DMS153 treated with DMSO at 0.1 percent for 48 hours (cell line): Measurements from ENCODE around the gene GGCX.
"Not testable (repeated sequence)": the region's sequence is repeated elsewhere in the genome, so short reads cannot be mapped to it uniquely, and the experiment has no call there.

ENCODE experiments used
- DNase-seq: peaks from one replicate; lab custom pipeline; 2025; ENCODE audit not compliant: unreplicated experiment; lab: John Stamatoyannopoulos, UW

The GGCX gene

DNA sequence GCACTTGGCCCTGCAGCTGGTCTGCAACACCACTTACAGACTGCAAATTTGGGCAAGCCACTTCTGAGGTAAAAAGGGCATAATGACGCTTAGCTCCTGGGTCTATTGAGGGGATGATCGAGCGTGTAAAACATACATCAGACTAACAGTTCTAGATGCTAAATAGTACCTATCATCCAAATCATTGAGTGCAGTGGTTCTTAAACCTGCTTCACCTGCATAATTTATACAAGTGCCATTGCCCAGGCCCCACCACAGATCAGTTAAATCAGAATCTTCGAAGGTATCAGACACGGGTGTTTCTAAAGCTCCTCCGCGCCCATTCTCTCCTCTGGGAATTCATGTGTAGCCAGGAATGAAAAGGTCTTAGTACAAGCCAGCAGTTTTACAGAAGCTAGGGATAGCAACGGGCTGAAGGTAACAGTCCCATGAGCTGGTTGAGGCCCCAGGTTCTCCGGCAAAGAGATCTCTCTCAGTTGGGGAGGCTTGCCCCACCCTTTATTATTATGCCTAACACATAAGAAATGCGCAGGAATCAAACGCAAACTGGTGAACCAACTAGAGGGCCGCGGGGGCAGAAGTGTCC is 33.5 kb upstream of the GGCX start:
- no peak for DNase-seq

DNA sequence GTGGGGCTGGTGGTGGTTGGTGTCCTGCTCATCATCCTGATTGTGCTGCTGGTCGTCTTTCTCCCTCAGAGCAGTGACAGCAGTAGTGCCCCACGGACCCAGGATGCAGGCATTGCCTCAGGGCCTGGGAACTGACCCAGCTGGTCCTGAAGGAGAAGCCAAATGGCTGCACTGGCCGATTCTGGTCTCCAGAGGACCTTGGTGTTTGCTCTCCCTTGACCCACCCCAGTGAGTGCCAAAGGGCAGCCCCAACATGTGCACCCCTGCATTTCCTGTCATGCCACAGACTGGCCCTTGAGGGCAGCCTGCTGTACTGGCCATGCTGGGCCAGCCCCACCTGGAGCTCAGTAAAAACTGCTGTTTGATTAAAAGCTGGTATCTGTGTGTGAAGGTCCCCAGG is 31.7 kb upstream of the GGCX start:
- no peak for DNase-seq

DNA sequence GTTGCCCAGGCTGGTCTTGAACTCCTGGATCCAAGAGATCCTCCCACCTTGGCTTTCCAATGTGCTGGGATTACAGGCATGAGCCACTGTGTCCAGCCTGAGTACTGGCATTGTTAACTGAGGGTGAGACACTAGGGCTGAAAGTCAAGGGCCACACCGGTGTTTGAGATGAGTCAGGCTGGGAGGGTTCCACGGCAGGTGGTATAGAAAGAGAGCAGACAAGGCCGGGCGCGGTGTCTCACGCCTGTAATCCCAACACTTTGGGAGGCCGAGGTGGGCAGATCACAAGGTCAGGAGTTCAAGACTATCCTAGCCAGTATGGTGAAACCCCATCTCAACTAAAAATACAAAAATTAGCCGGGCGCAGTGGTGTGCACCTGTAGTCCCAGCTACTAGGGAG is 31.0 kb upstream of the GGCX start:
- not testable (repeated sequence) for DNase-seq

DNA sequence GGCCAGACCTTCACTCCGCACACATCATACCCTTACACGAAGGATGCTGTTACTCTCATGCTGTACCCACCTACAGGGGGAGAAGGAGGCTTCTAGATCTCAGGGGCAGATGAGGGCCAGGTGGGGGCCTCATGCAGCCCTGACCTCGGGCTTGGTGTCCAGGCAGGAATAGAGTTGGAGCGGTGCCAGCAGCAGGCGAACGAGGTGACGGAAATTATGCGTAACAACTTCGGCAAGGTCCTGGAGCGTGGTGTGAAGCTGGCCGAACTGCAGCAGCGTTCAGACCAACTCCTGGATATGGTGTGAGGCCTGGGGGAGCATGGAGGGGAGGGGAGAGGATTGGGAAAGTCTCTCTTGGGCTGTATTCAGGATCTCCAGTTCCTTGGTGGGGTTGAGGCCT is 30.3 kb upstream of the GGCX start:
- no peak for DNase-seq

DNA sequence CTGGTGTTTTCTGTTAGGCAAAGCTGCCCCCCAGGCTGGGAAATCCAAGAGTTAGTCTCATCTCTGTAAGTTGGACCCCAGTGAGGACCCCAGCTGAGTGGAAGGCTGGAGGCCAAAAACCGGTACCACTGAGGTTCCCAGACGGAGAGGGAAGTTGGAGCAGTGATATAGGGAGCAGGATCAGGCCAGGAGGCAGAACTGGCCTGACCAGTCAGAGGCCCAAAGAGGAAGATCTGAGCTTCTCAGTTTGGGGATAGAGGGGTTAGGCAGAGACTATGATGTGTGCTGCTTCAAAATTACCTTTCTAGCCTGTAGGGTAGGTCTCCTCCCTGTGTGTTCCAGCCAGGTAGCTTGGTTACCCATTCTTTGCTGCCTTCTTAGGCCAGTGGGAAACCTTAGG is 29.7 kb upstream of the GGCX start:
- no peak for DNase-seq

DNA sequence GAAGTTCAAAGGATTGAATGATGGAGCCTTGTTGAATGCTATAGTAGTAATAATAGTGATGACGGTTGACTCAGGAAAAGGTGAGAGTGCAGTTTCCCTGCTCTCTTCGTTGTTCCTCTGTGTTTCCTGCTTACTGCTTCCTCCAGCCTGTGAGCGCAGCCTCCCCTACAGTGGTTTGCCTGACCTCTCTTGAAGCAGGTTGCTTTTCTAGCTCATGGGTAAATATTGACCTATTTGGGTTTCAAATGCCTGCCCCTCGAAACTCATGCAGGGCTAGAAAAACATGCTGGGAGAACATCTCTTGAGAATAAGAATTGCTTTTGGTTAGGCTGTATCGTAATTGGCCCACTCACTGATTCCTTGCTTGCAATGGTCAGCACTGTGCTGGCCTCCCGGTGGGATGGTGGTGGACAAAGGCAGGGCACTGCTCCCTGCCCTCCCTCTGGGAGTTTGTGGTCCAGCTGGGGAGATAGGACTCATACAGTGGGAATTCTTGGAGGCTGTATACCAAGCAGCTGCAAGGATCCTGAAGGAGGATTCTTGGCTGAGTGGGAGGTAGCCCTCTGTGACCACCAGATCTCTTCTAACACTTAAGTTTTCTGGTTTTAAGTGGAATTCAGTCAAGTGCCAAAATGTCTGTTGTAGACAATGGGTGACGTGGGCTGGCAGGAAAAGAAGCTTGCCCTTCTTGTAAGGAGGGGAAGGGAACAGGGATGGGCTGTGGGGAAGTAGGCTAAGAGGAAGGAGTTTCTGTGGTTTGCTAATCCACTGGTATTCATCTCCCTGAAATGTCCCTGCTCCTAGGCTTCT is 28.9 kb upstream of the GGCX start:
- DNase-seq, result peak; percentile 11

DNA sequence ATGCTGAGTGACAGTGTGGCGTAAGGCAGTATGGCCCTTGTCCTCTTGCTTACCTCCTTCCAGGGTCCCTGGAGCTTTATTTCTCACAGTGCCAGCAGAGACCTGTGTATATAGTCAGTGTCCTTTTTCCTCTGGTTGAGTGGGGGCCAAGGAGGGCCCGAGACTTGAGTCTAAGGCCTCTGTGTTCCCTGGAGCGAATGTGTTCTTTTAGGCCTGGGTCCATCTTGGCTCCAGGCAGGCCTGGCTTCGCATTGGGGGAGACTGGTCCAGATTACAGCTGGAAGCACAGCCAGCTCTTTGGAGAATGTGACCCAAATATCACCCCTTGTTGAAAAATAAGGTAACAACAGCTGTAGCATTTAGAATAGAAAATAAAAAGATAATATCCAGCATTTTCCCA is 27.9 kb upstream of the GGCX start:
- no peak for DNase-seq

DNA sequence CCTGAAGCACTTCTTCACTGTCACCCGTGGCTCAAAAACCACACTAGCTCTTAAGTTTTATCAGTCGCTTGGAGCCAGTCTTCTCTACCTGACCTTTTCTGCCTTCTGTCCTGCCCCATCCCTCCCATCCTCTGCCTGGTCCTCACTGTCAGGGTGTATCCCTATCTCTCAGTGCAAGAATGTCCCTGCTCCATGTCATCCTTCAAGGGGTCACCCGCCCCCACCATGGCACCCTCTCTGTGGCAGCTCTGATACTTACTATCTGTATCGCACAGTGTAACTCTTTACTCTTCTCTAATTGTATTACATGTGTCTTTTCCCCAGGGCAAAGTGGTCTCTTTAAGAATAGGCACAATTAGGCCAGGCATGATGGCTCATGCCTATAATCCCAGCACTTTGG is 27.4 kb upstream of the GGCX start:
- DNase-seq, result no peak

DNA sequence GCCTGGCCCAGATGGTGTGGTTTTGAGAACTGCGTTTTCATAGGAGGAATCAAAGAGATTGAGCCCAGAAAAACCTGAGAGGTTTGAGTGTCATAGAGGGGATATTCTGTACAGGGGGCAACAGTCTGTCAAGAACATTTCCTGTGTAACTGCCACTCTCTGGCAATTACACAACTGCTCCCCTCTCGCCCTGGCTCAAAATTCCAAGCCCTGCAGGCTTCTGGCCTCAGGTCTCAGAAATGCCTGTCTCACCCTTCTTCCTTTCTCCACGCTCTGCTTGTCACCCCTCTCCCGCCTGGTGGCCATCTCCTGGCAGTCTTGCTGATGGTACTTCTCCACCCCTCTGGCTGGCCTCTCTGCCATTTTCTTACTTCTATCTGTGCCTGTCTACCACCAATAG is 26.9 kb upstream of the GGCX start:
- no peak for DNase-seq

DNA sequence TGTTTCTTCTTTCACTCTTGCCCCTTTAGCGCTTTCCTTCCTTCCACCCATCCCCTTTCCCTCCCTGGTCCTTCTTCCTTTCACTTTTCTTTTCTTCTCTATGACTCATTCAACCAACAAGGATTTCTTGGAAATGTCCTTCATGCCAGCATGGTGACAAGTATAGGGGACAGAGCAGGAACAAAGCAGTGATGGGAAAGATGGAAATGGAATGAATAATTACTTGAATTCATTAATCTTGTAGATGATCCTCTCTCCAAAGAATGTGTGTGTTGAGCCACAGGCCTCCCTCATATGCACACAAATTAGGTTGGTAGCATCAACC is 24.4 kb upstream of the GGCX start:
- no peak for DNase-seq

DNA sequence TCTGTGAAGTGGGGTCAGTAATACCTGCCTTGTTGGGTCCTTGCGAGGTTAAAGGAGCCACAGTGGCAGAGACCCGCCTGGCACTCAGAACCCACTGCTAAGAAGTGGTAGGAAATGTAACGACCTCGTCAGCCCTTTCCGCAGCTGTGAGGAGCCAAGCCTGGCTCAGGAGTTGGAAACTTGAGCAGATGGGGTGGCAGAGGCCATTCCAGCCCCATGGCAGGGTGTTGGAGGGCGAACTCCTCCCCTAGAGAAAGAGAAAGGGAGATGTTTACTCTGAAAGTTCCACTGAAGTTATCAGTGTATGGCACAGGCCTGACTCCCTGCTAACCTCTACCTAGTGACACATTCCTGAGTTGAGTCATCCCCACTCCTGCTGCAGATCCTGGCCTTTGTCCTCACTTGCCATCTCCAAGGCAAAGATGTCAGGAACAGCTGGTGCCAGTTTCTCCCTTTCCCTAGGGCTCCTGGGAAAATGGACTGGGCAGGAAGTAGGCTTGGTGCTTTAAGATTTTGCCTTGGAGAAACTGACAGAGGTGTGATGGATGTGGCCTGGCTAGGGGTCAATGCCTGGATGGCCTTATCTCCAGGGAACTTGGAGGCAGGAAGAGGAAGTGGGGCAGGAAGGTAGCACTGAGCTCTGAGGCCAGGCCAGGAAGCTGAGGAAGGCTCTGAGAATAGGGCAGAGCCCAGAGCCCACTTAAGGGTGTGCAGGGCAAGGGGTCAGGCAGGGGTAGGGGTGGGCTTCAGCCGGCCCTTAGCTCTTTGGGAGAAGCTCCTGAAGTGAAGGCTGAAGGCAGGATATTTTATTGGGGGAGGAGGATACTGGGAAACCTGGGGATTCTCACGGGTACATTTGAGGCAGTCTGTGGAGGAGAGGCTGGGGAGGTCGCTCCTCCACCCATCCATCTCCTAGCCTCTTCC is 23.8 kb upstream of the GGCX start:
- DNase-seq, result no peak

DNA sequence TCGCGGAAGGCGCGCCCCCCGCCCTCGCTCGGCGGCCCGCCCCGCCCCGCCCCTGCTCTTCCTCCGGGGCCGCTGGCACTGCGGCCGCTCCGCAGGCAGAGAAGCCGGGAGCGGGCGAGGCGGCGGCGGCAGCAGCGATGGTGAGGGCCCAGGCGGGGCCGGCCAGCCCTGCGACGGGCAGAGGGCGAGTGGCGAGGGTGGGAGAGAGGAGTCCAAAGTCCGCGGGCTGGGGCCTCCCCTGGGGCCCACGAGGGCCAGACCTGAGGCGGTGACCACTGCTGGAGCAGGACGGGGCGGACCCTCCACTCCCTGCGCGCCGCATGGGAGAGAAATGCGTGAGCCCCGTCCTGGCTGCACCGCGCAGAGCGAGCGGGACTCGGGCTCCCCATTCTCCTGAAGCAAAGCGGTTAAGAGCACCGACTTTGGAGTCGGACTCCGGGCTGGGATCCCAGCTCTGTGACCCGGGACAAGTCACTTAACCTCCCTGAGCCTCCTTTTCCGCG is 23.1 kb upstream of the GGCX start, which contains the start of gene VAMP5:
TSS of gene VAMP5 (plus strand) at position 78 of the 503 bp plus-strand sequence. CDS start at position 138, 60 bp downstream.
- DNase-seq, result no peak

DNA sequence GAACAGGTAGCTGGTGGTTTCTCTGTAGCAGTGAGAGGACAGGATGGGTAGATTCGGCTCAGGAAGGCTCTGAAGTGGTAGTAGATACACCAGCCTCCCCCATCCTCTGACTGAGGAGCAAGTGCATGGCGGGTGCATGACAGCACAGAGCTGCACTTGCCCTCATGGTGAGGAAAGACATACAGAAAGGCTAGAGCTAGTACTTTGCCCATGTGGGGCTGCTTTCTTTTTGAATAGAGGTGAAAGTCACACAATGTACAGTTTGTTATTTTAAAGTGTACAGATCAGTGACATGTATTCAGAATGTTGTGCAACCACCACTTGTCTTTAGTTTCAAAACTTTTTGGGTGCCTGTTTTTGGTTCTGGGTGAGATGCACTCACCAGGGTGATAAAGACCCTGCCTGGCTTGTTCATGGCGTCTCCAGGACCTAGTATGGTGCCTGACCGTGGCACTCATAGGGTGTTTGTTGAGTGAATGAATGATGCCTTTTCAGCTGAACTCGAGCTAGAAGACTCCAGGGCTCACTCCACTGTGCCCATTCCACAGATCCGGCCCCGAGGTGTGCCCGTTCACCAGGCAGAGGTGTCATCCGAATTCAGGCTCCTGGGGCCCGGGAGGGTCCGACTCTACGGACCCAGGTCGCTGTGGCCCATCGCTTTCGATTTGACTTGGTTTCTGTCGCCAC is 22.5 kb upstream of the GGCX start:
- no peak for DNase-seq

DNA sequence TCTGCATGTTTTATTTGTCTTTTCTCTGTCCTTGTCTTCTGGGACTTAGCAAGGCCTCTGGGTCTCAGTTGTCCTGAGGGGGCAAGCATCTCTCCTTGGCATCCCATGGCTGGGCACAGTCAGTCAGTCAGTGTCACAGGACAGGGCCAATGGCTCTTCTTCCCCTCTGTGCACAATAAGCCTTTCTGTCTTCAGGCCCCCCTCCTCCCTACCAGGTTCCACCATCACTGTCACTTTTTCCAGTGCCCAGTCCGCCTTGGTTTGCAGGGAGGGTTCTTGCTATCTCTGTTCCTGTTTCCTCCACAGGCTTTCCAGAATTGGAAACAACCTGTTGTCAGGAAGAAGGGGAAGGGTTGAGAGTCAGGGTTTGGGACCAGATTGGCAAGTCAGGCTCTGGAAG is 21.2 kb upstream of the GGCX start:
- DNase-seq, result no peak

DNA sequence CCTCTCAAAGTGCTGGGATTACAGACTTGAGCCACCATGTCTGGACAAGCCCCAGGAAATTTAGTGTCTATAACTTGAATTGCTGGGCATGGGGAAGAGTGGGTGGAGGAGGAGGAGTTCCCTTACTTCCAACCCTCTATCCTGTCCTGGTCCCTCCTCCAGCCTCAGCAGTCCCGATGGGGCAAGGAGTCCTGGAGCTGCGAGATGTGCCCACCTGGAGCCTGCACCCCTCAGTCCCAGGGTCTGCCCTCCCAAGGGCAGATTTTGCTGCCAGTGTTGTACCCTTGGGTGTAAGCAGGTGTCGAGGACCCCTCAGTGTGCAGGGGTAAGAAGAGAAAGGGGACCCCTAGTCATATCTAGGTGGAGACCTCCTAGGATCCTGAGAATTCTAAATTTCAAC is 18.9 kb upstream of the GGCX start:
- no peak for DNase-seq

DNA sequence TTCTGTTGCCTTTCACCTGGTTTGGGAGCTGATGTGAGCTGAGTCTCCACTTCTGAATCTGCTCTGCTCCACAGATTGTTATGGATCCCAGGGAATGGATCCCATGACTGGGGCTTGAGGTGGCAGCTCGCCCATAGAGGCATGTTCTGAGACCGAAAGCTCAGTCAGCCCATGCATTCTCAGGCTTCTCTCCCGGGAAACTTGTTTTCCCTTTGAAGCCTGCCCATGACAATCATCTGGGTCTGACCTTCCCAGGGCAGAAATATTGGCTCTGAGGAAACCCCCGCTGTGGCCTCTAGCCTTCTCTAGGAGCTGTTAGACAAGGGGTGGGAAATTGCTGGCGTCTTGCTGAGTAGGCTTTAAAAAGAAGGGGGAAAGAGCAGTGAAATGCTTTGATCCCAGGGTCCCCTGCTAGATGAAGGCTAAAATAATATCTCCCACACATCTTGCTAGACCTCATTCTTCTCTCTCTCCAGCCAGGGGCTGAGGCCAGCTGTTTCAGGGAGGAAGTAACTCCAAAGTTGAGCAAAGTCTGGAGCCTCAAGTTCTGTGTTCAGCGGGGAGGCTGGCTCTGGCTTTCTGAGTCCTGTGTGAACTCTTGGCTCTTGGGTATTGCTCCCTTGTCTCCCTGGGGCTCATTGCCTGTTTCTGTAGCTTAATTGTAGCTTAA is 18.1 kb upstream of the GGCX start:
- DNase-seq, result no peak

DNA sequence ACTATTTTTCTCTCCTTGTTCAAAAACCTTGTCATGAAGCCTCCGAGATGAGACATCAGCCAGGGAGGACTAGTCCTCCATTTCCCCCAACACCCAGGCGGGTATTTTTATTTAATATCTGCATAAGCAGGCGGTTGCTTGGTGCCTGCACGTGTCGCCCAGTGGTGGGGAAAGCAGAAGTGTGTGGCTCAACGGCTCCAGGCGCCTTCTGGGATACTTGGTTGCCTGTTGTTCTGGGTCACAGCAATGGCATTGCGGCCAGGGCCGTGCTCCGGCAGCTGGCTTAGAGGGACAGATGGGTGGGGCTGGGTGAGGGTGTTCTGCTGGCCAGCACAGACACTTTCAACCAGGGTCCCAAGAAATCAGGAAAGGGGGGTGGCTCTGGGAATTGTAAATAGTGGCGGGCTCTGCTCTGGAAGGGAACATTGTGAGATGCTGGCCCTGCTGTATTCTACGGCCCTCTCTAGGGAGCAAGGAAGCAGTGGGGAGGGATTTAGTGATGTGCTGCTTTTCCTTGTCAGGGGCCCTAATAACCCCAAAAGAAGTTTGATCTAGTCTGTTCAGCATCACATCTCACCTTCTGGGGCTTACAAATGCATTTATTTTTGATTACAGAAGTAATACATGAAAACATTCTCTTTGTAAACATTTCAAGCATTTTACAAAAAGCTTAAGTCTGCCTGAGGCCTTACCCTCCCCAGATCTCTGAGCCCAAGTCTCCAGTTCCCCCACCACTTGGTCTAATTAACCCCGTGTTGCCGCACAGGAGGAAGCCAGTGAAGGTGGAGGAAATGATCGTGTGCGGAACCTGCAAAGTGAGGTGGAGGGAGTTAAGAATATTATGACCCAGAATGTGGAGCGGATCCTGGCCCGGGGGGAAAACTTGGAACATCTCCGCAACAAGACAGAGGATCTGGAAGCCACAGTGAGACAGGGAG is 17.2 kb upstream of the GGCX start:
- DNase-seq, result no peak

DNA sequence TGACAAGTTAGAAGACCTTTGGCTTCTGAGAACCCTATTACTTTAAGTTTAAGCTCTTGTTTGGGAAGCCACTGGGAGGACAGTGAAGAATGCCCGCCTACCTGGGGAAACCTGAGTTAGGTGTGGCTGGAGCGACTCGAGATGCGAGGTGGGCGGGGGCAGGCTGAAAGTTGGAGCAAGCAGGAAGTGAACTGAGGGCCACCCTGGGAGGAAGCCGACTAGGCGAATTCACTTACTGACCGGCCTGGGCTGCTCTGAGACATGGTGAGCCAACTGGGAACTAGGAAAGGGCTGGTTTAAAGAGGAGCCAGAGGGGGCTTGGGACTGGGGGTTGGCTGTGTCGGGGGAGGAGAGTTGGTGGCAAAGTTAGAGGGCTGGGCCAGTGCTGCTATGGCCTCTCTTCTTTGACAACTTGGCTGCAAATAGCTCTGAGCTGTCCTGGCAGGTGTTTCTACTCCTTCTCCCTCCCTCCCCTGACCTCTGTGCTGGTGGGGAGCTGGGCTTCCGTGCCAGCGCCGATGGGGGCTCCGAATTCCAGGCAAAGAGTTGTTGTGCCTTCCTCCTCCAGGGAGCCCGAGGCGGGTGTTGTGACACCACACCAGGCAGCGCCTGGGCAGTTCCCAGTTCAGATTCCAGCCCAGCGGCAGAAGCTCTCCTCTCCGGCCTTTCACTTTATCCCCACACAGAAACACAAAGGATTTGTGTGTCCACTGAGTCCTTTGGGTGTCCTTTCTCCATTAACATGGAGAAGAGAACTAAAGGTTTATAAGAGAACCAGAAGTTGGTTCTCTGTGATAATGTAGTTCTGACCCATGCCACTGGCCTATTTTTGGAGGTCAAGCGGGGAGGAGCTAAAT is 16.3 kb upstream of the GGCX start, which contains the start of gene VAMP8:
TSS of gene VAMP8 (plus strand) at position 201 of the 857 bp plus-strand sequence. CDS start at position 262, 61 bp downstream.
- DNase-seq, result peak; percentile 36

DNA sequence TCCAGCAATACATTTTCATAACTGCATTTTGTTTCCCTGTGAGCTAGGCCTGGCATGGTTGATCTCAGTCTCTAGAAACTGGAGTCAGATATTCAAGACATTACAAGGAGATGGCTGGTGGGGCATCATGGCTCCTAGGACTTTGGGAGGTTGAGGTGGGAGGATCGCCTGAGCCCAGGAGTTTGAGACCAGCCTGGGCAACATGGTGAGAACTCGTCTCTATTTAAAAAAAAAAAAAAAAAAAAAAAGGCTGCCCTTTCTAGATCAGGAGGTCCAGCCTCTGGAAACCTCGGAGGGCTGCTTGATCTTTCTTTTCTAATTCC is 15.7 kb upstream of the GGCX start:
- DNase-seq, result no peak
